ENCODE results near the gene SLC37A4. TPM values are rescaled to one million over a fixed set of nuclear protein-coding genes. Genes with fewer than 3 reads are reported as not detected.

Gene SLC37A4
- polyA plus RNA-seq, 1 of the 3 experiments (the other 2 are of a cell fraction), result 21.8 TPM

DNA sequence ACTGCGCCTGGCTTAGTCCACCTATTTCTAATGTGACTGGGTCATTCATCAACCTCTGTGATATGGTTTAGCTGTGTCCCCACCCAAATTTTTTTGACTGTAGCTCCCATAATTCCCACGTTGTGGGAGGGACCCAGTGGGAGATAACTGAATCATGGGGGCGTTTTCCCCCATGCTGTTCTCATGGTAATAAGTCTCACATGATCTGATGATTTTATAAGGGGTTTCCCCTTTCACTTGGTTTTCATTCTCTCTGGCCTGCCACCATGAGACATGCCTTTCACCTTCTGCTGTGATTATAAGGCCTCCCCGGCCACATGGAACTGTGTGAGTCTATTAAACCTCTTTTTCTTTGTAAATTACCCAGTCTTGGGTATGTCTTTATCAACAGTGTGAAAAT lies 24.0 kb downstream of the SLC37A4 start:
- TF ChIP-seq GABPA (IDR thresholded peaks at IDR 0.05; ENCODE audit: low read depth) (no peak), RFX5 (IDR thresholded peaks at IDR 0.05; ENCODE audit: low read length) (no peak), FOXJ3 (CRISPR knock-in tag; IDR thresholded peaks at IDR 0.05) (no peak), RCOR1 (IDR thresholded peaks at IDR 0.05; ENCODE audit: low read length) (no peak), MEF2A (IDR thresholded peaks at IDR 0.05; ENCODE audit: borderline replicate concordance, low read depth) (no peak), TEAD4 (IDR thresholded peaks at IDR 0.05; ENCODE audit: borderline replicate concordance, insufficient read depth) (no peak), CHD2 (IDR thresholded peaks at IDR 0.05; ENCODE audit: low read length, partially characterized antibody) (no peak), NRF1 (IDR thresholded peaks at IDR 0.05; ENCODE audit: low read depth, low read length) (no peak), FOSL2 (IDR thresholded peaks at IDR 0.05; ENCODE audit: borderline replicate concordance, low read depth) (no peak), TAF1 (IDR thresholded peaks at IDR 0.05; ENCODE audit: borderline replicate concordance, low read depth, low read length) (no peak), EP300 (IDR thresholded peaks at IDR 0.05; ENCODE audit: borderline replicate concordance in 1 of 2, low read depth in 1 of 2, low read length in 1 of 2) (no peak), ELF1 (IDR thresholded peaks at IDR 0.05) (no peak), POLR2AphosphoS5 (IDR thresholded peaks at IDR 0.05; ENCODE audit: low read depth, low read length) (no peak)
- TF ChIP-seq, protein P1, sequence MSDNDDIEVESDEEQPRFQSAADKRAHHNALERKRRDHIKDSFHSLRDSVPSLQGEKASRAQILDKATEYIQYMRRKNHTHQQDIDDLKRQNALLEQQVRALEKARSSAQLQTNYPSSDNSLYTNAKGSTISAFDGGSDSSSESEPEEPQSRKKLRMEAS (IDR thresholded peaks at IDR 0.05; ENCODE audit: low read depth), result no peak
- TF ChIP-seq, protein P2, sequence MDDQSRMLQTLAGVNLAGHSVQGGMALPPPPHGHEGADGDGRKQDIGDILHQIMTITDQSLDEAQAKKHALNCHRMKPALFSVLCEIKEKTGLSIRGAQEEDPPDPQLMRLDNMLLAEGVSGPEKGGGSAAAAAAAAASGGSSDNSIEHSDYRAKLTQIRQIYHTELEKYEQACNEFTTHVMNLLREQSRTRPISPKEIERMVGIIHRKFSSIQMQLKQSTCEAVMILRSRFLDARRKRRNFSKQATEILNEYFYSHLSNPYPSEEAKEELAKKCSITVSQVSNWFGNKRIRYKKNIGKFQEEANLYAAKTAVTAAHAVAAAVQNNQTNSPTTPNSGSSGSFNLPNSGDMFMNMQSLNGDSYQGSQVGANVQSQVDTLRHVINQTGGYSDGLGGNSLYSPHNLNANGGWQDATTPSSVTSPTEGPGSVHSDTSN (IDR thresholded peaks at IDR 0.05), result no peak
- TF ChIP-seq, protein P3, sequence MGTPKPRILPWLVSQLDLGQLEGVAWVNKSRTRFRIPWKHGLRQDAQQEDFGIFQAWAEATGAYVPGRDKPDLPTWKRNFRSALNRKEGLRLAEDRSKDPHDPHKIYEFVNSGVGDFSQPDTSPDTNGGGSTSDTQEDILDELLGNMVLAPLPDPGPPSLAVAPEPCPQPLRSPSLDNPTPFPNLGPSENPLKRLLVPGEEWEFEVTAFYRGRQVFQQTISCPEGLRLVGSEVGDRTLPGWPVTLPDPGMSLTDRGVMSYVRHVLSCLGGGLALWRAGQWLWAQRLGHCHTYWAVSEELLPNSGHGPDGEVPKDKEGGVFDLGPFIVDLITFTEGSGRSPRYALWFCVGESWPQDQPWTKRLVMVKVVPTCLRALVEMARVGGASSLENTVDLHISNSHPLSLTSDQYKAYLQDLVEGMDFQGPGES (IDR thresholded peaks at IDR 0.05; ENCODE audit: low read depth, low read length), result no peak
- TF ChIP-seq, protein P4, sequence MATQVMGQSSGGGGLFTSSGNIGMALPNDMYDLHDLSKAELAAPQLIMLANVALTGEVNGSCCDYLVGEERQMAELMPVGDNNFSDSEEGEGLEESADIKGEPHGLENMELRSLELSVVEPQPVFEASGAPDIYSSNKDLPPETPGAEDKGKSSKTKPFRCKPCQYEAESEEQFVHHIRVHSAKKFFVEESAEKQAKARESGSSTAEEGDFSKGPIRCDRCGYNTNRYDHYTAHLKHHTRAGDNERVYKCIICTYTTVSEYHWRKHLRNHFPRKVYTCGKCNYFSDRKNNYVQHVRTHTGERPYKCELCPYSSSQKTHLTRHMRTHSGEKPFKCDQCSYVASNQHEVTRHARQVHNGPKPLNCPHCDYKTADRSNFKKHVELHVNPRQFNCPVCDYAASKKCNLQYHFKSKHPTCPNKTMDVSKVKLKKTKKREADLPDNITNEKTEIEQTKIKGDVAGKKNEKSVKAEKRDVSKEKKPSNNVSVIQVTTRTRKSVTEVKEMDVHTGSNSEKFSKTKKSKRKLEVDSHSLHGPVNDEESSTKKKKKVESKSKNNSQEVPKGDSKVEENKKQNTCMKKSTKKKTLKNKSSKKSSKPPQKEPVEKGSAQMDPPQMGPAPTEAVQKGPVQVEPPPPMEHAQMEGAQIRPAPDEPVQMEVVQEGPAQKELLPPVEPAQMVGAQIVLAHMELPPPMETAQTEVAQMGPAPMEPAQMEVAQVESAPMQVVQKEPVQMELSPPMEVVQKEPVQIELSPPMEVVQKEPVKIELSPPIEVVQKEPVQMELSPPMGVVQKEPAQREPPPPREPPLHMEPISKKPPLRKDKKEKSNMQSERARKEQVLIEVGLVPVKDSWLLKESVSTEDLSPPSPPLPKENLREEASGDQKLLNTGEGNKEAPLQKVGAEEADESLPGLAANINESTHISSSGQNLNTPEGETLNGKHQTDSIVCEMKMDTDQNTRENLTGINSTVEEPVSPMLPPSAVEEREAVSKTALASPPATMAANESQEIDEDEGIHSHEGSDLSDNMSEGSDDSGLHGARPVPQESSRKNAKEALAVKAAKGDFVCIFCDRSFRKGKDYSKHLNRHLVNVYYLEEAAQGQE (IDR thresholded peaks at IDR 0.05; ENCODE audit: low read depth, low read length), result no peak

More for the DNA sequence above, 24.0 kb downstream of the SLC37A4 start:
- Histone ChIP-seq H3K4me1 (ENCODE audit: control insufficient read depth in 1 of 2, insufficient read depth in 2 of 2, low read depth in 1 of 2, low read length in 1 of 2) (no peaks in the 10 kb centered on the region; a peak in 1 of 4 replicates), H4K20me1 (ENCODE audit: insufficient read depth) (no peaks in the 10 kb centered on the region), H3K9me2 (no peaks in the 10 kb centered on the region), H3K27ac (ENCODE audit: low read depth in 2 of 2, low read length in 1 of 2) (no peak overlapping the region), H3K9me3 (no peaks in the 10 kb centered on the region), H3K27me3 (ENCODE audit: insufficient read depth) (no peaks in the 10 kb centered on the region), H3K36me3 (replicated peaks in 1 of 2; ENCODE audit: control insufficient read depth in 1 of 2, insufficient read depth in 2 of 2, low read length in 1 of 2) (peaks cover 7 to 46% of the 10 kb centered on the region in 2 experiments), H3K79me2 (ENCODE audit: insufficient read depth) (peaks cover 10% of the 10 kb centered on the region; the same call in 1 of the 2 replicates), H3K4me3 (ENCODE audit: low read depth in 2 of 2, low read length in 1 of 2) (no peak overlapping the region), H2AFZ (ENCODE audit: low read depth) (no peak overlapping the region), H3K4me2 (no peak overlapping the region), H3F3A (replicated peaks; ENCODE audit: insufficient read depth) (peaks cover 8% of the 10 kb centered on the region), H3K9ac (no peak overlapping the region)
- CTCF ChIA-PET, result no interaction called here
- POLR2A ChIA-PET, result no interaction called here
- WGBS (ENCODE audit: low lambda C conversion rate), result 97% methylated on average over 4 of the region's 4 CpGs
- DNase-seq, result no peak
